Measurements from ENCODE around the gene ERF. TPM values are rescaled to one million over a fixed set of nuclear protein-coding genes. Genes with fewer than 3 reads are reported as not detected.
A peak's percentile ranks its signal among the peaks of the same experiment; 100 is the strongest.

ERF gene
- total RNA-seq, 1 donor = 31.8 TPM

GRCh38 chr19:42272535-42272897 is 17.6 kb upstream of the ERF start:
- H3K36me3 ChIP-seq (ENCODE audit: insufficient read depth, low read length) = peaks cover 33% of the 10 kb centered on the region
- peaks cover 38% of the 10 kb centered on the region for H3K4me1 ChIP-seq (ENCODE audit: insufficient read depth, low read length)
- H2AFZ ChIP-seq (ENCODE audit: low read length) = no peak overlapping the region
- TF ChIP-seq CTCF (IDR thresholded peaks at IDR 0.05; ENCODE audit: extremely low read depth, low read depth, low read length) = no peak
- peaks cover 38% of the 10 kb centered on the region for H4K20me1 ChIP-seq (ENCODE audit: insufficient read depth, low read length)
- DNase-seq (ENCODE audit: insufficient read length, low spot score, missing footprints) = no peak
- no peaks in the 10 kb centered on the region for H3K27me3 ChIP-seq (ENCODE audit: insufficient read depth, low read length)
- no peak overlapping the region for H3K27ac ChIP-seq (ENCODE audit: low read depth, low read length)
- H3K9me3 ChIP-seq (ENCODE audit: low read depth, low read length) = no peaks in the 10 kb centered on the region
- no peak overlapping the region for H3K4me2 ChIP-seq (ENCODE audit: insufficient read depth, low read length)
- peaks cover 77% of the 10 kb centered on the region for H3K79me2 ChIP-seq (ENCODE audit: insufficient read depth, low read length)
- no peak overlapping the region for H3K4me3 ChIP-seq (ENCODE audit: insufficient read depth, low read length)

- Histone ChIP-seq H3K4me2 (ENCODE audit: insufficient read depth, low read length) (no peak overlapping the region), H3K79me2 (ENCODE audit: insufficient read depth, low read length) (peaks cover 73% of the 10 kb centered on the region), H3K9me3 (ENCODE audit: low read depth, low read length) (no peaks in the 10 kb centered on the region), H3K27me3 (ENCODE audit: insufficient read depth, low read length) (no peaks in the 10 kb centered on the region), H2AFZ (ENCODE audit: low read length) (no peak overlapping the region), H3K27ac (ENCODE audit: low read depth, low read length) (peak overlapping the region; percentile 94), H3K4me3 (ENCODE audit: insufficient read depth, low read length) (no peak overlapping the region), H4K20me1 (ENCODE audit: insufficient read depth, low read length) (peaks cover 35% of the 10 kb centered on the region), H3K4me1 (ENCODE audit: insufficient read depth, low read length) (peaks cover 39% of the 10 kb centered on the region), H3K36me3 (ENCODE audit: insufficient read depth, low read length) (peaks cover 33% of the 10 kb centered on the region)
- DNase-seq (ENCODE audit: insufficient read length, low spot score, missing footprints) = no peak
- no peak for TF ChIP-seq CTCF (IDR thresholded peaks at IDR 0.05; ENCODE audit: extremely low read depth, low read depth, low read length)
These were observed 17.1 kb upstream of the ERF start for GRCh38 chr19:42271861-42272534.

- H3K9me3 ChIP-seq (ENCODE audit: low read depth, low read length) = no peaks in the 10 kb centered on the region
- peaks cover 26% of the 10 kb centered on the region for H4K20me1 ChIP-seq (ENCODE audit: insufficient read depth, low read length)
- H2AFZ ChIP-seq (ENCODE audit: low read length) = no peak overlapping the region
- peaks cover 30% of the 10 kb centered on the region for H3K36me3 ChIP-seq (ENCODE audit: insufficient read depth, low read length)
- DNase-seq (ENCODE audit: insufficient read length, low spot score, missing footprints) = peak; percentile 93
- peak overlapping the region; percentile 100 for H3K4me2 ChIP-seq (ENCODE audit: insufficient read depth, low read length)
- peak overlapping the region; percentile 89 for H3K4me3 ChIP-seq (ENCODE audit: insufficient read depth, low read length)
- H3K4me1 ChIP-seq (ENCODE audit: insufficient read depth, low read length) = peaks cover 34% of the 10 kb centered on the region
- H3K79me2 ChIP-seq (ENCODE audit: insufficient read depth, low read length) = peaks cover 63% of the 10 kb centered on the region
- peak overlapping the region; percentile 94 for H3K27ac ChIP-seq (ENCODE audit: low read depth, low read length)
- H3K27me3 ChIP-seq (ENCODE audit: insufficient read depth, low read length) = no peaks in the 10 kb centered on the region
- no peak for TF ChIP-seq CTCF (IDR thresholded peaks at IDR 0.05; ENCODE audit: extremely low read depth, low read depth, low read length)
These were observed 16.1 kb upstream of the ERF start for GRCh38 chr19:42271045-42271419.

GRCh38 chr19:42270346-42271044 is 15.6 kb upstream of the ERF start:
- Histone ChIP-seq H4K20me1 (ENCODE audit: insufficient read depth, low read length) (peaks cover 22% of the 10 kb centered on the region), H3K27ac (ENCODE audit: low read depth, low read length) (peak overlapping the region; percentile 94), H2AFZ (ENCODE audit: low read length) (no peak overlapping the region), H3K9me3 (ENCODE audit: low read depth, low read length) (no peaks in the 10 kb centered on the region), H3K4me3 (ENCODE audit: insufficient read depth, low read length) (peak overlapping the region; percentile 89), H3K36me3 (ENCODE audit: insufficient read depth, low read length) (peaks cover 26% of the 10 kb centered on the region), H3K4me2 (ENCODE audit: insufficient read depth, low read length) (peak overlapping the region; percentile 100), H3K79me2 (ENCODE audit: insufficient read depth, low read length) (peaks cover 60% of the 10 kb centered on the region), H3K4me1 (ENCODE audit: insufficient read depth, low read length) (peaks cover 34% of the 10 kb centered on the region), H3K27me3 (ENCODE audit: insufficient read depth, low read length) (no peaks in the 10 kb centered on the region)
- no peak for TF ChIP-seq CTCF (IDR thresholded peaks at IDR 0.05; ENCODE audit: extremely low read depth, low read depth, low read length)
- peak; percentile 98 for DNase-seq (ENCODE audit: insufficient read length, low spot score, missing footprints)
